Measurements from ENCODE around the gene NPPB. TPM values are rescaled to one million over a fixed set of nuclear protein-coding genes. Genes with fewer than 3 reads are reported as not detected.
A peak's percentile ranks its signal among the peaks of the same experiment; 100 is the strongest.

Gene NPPB
- 59.2 and 70.8 TPM in 2 replicates for polyA plus RNA-seq (2013)

- Histone ChIP-seq H3K27ac (ENCODE audit: low read depth, low read length) (peak within 1 kb of the TSS; percentile 31), H3K79me2 (ENCODE audit: control insufficient read depth, insufficient read depth, low read length, poor library complexity) (no peaks in the 10 kb centered on the region), H3K9ac (ENCODE audit: low read length) (no peak within 1 kb of the TSS), H3K14ac (ENCODE audit: low read length) (no peak within 1 kb of the TSS), H3K4me3 (ENCODE audit: low read depth, low read length) (peak within 1 kb of the TSS; percentile 55), H3K18ac (ENCODE audit: low read length) (no peak within 1 kb of the TSS), H3K4me1 (ENCODE audit: control insufficient read depth in 1 of 2, insufficient read depth in 2 of 2, low read length in 2 of 2) (peaks cover 12 to 19% of the 10 kb centered on the region in 2 experiments), H4K91ac (ENCODE audit: low read depth, low read length) (peak within 1 kb of the TSS; percentile 15), H3K36me3 (ENCODE audit: control insufficient read depth in 1 of 2, insufficient read depth in 2 of 2, low read length in 2 of 2) (no peaks in the 10 kb centered on the region), H4K12ac (ENCODE audit: low read depth, low read length) (no peak within 1 kb of the TSS), H3K27me3 (ENCODE audit: insufficient read depth, low read length) (no peaks in the 10 kb centered on the region), H3K9me3 (ENCODE audit: insufficient read depth, low read depth, low read length) (no peaks in the 10 kb centered on the region), H3K23ac (ENCODE audit: low read length) (no peak within 1 kb of the TSS), H2AFZ (ENCODE audit: insufficient read depth, low read length, poor library complexity) (no peak within 1 kb of the TSS), H2BK12ac (ENCODE audit: low read length) (no peak within 1 kb of the TSS), H3K4ac (ENCODE audit: low read depth, low read length) (no peak within 1 kb of the TSS), H3K79me1 (ENCODE audit: low read length) (peaks cover 4% of the 10 kb centered on the region), H2AK5ac (ENCODE audit: low read length) (no peak within 1 kb of the TSS), H3K4me2 (ENCODE audit: low read length) (peak within 1 kb of the TSS; percentile 68), H2BK5ac (ENCODE audit: low read depth, low read length, poor library complexity) (no peak within 1 kb of the TSS), H2BK120ac (ENCODE audit: insufficient read depth, low read length, poor library complexity) (peak within 1 kb of the TSS; percentile 6), H4K8ac (ENCODE audit: low read depth, low read length) (no peak within 1 kb of the TSS)
- no peak for DNase-seq
- WGBS (ENCODE audit: extremely low coverage, insufficient coverage, insufficient read length) = no CpG with 5 or more reads among the region's 16 CpGs
Measured at GRCh38 chr1:11858613-11858967, at the start of gene NPPB. Gene NPPB, minus strand, starts transcription at chr1:11858945. Its CDS starts 112 bp downstream, at chr1:11858833.

- H3K27ac ChIP-seq (ENCODE audit: low read depth, low read length) = peak overlapping the region; percentile 96
- peak overlapping the region; percentile 100 for H2BK5ac ChIP-seq (ENCODE audit: low read depth, low read length, poor library complexity)
- H3K23ac ChIP-seq (ENCODE audit: low read length) = no peak overlapping the region
- peak overlapping the region; percentile 91 for H2BK120ac ChIP-seq (ENCODE audit: insufficient read depth, low read length, poor library complexity)
- peak overlapping the region; percentile 37 for H2AFZ ChIP-seq (ENCODE audit: insufficient read depth, low read length, poor library complexity)
- peaks cover 12% of the 10 kb centered on the region for H3K79me1 ChIP-seq (ENCODE audit: low read length)
- H3K9ac ChIP-seq (ENCODE audit: low read length) = peak overlapping the region; percentile 54
- peak overlapping the region; percentile 25 for H3K4me3 ChIP-seq (ENCODE audit: low read depth, low read length)
- H3K9me3 ChIP-seq (ENCODE audit: insufficient read depth, low read depth, low read length) = no peaks in the 10 kb centered on the region
- H3K18ac ChIP-seq (ENCODE audit: low read length) = peak overlapping the region; percentile 91
- no CpG with 5 or more reads among the region's 24 CpGs for WGBS (ENCODE audit: extremely low coverage, insufficient coverage, insufficient read length)
- H3K14ac ChIP-seq (ENCODE audit: low read length) = peak overlapping the region; percentile 71
- no peak overlapping the region for H2BK12ac ChIP-seq (ENCODE audit: low read length)
- no peak overlapping the region for H2AK5ac ChIP-seq (ENCODE audit: low read length)
- DNase-seq = peak; percentile 97 to 99
- H3K27me3 ChIP-seq (ENCODE audit: insufficient read depth, low read length) = no peaks in the 10 kb centered on the region
- no peaks in the 10 kb centered on the region for H3K4me1 ChIP-seq (ENCODE audit: control insufficient read depth in 1 of 2, insufficient read depth in 2 of 2, low read length in 2 of 2)
- H3K4me2 ChIP-seq (ENCODE audit: low read length) = peak overlapping the region; percentile 79
- peak overlapping the region; percentile 77 for H4K91ac ChIP-seq (ENCODE audit: low read depth, low read length)
- H3K79me2 ChIP-seq (ENCODE audit: control insufficient read depth, insufficient read depth, low read length, poor library complexity) = peaks cover 5% of the 10 kb centered on the region
- peak overlapping the region; percentile 87 for H4K8ac ChIP-seq (ENCODE audit: low read depth, low read length)
- no peak overlapping the region for H3K4ac ChIP-seq (ENCODE audit: low read depth, low read length)
- H3K36me3 ChIP-seq (ENCODE audit: control insufficient read depth in 1 of 2, insufficient read depth in 2 of 2, low read length in 2 of 2) = no peaks in the 10 kb centered on the region
- peak overlapping the region; percentile 87 for H4K12ac ChIP-seq (ENCODE audit: low read depth, low read length)
Measured at GRCh38 chr1:11908095-11908675, 49.4 kb upstream of the NPPB start.

GRCh38 chr1:11907275-11908094, 48.7 kb upstream of the NPPB start:
- Histone ChIP-seq H3K36me3 (ENCODE audit: control insufficient read depth in 1 of 2, insufficient read depth in 2 of 2, low read length in 2 of 2) (no peaks in the 10 kb centered on the region), H3K9ac (ENCODE audit: low read length) (peak overlapping the region; percentile 5), H4K8ac (ENCODE audit: low read depth, low read length) (peak overlapping the region; percentile 30), H3K4me2 (ENCODE audit: low read length) (peak overlapping the region; percentile 43), H3K9me3 (ENCODE audit: insufficient read depth, low read depth, low read length) (no peaks in the 10 kb centered on the region), H3K79me2 (ENCODE audit: control insufficient read depth, insufficient read depth, low read length, poor library complexity) (peaks cover 5% of the 10 kb centered on the region), H4K91ac (ENCODE audit: low read depth, low read length) (no peak overlapping the region), H2AFZ (ENCODE audit: insufficient read depth, low read length, poor library complexity) (no peak overlapping the region), H3K14ac (ENCODE audit: low read length) (no peak overlapping the region), H3K18ac (ENCODE audit: low read length) (no peak overlapping the region), H3K27me3 (ENCODE audit: insufficient read depth, low read length) (no peaks in the 10 kb centered on the region), H2BK5ac (ENCODE audit: low read depth, low read length, poor library complexity) (peak overlapping the region; percentile 100), H3K23ac (ENCODE audit: low read length) (no peak overlapping the region), H3K4me1 (ENCODE audit: control insufficient read depth in 1 of 2, insufficient read depth in 2 of 2, low read length in 2 of 2) (no peaks in the 10 kb centered on the region), H3K79me1 (ENCODE audit: low read length) (peaks cover 12% of the 10 kb centered on the region), H2BK120ac (ENCODE audit: insufficient read depth, low read length, poor library complexity) (peak overlapping the region; percentile 91), H4K12ac (ENCODE audit: low read depth, low read length) (no peak overlapping the region), H3K4ac (ENCODE audit: low read depth, low read length) (no peak overlapping the region), H2BK12ac (ENCODE audit: low read length) (no peak overlapping the region), H3K27ac (ENCODE audit: low read depth, low read length) (peak overlapping the region; percentile 85), H2AK5ac (ENCODE audit: low read length) (no peak overlapping the region), H3K4me3 (ENCODE audit: low read depth, low read length) (no peak overlapping the region)
- WGBS (ENCODE audit: extremely low coverage, insufficient coverage, insufficient read length) = no CpG with 5 or more reads among the region's 19 CpGs
- peak; percentile 97 to 99 for DNase-seq

- no peak overlapping the region for H2AK5ac ChIP-seq (ENCODE audit: low read length)
- no peak overlapping the region for H2BK12ac ChIP-seq (ENCODE audit: low read length)
- no peak overlapping the region for H2AFZ ChIP-seq (ENCODE audit: insufficient read depth, low read length, poor library complexity)
- H2BK5ac ChIP-seq (ENCODE audit: low read depth, low read length, poor library complexity) = no peak overlapping the region
- H3K4ac ChIP-seq (ENCODE audit: low read depth, low read length) = no peak overlapping the region
- H3K9me3 ChIP-seq (ENCODE audit: insufficient read depth, low read depth, low read length) = no peaks in the 10 kb centered on the region
- H4K8ac ChIP-seq (ENCODE audit: low read depth, low read length) = no peak overlapping the region
- no peaks in the 10 kb centered on the region for H3K4me1 ChIP-seq (ENCODE audit: control insufficient read depth in 1 of 2, insufficient read depth in 2 of 2, low read length in 2 of 2)
- H2BK120ac ChIP-seq (ENCODE audit: insufficient read depth, low read length, poor library complexity) = no peak overlapping the region
- no peak overlapping the region for H3K4me2 ChIP-seq (ENCODE audit: low read length)
- H3K36me3 ChIP-seq (ENCODE audit: control insufficient read depth in 1 of 2, insufficient read depth in 2 of 2, low read length in 2 of 2) = no peaks in the 10 kb centered on the region
- no CpG with 5 or more reads among the region's 10 CpGs for WGBS (ENCODE audit: extremely low coverage, insufficient coverage, insufficient read length)
- H3K23ac ChIP-seq (ENCODE audit: low read length) = no peak overlapping the region
- H3K27ac ChIP-seq (ENCODE audit: low read depth, low read length) = no peak overlapping the region
- no peaks in the 10 kb centered on the region for H3K27me3 ChIP-seq (ENCODE audit: insufficient read depth, low read length)
- H4K12ac ChIP-seq (ENCODE audit: low read depth, low read length) = no peak overlapping the region
- peaks cover 12% of the 10 kb centered on the region for H3K79me1 ChIP-seq (ENCODE audit: low read length)
- no peak overlapping the region for H4K91ac ChIP-seq (ENCODE audit: low read depth, low read length)
- no peak overlapping the region for H3K4me3 ChIP-seq (ENCODE audit: low read depth, low read length)
- no peak overlapping the region for H3K9ac ChIP-seq (ENCODE audit: low read length)
- no peak overlapping the region for H3K18ac ChIP-seq (ENCODE audit: low read length)
- H3K79me2 ChIP-seq (ENCODE audit: control insufficient read depth, insufficient read depth, low read length, poor library complexity) = peaks cover 5% of the 10 kb centered on the region
- no peak overlapping the region for H3K14ac ChIP-seq (ENCODE audit: low read length)
- DNase-seq = no peak
Measured at GRCh38 chr1:11906870-11907269, 48.1 kb upstream of the NPPB start.

Data from trophoblast cell (in vitro differentiated cells and primary cell).